Inflammatory macrophage (primary cell): Measurements from ENCODE around the gene LRRC49.

Experiments
- DNase-seq, 2 donors: peaks; one replicate each; pipeline ENCODE4 v3.0.0-alpha.2; 2020 to 2022

Gene LRRC49

DNA sequence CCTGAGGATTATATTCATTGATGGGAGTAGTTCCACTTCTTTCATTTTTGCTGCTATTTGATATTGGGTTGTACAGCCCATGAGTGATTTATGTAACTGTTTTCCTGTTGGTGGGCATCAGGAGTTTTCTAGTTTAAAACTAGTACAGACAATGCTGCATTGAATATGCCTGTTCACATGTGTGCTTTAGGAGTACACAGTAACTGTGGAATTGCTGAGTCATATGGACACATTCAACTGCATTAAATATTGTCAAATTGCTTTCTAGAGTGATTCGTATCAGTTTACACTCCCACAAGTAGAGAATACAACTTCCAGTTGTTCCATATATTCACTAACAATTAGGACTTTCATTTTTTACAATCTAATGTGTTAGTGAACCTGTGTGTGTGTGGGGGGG lies 162.8 kb downstream of the LRRC49 start:
- DNase-seq, result no peak

- DNase-seq, result no peak
These were observed 163.5 kb downstream of the LRRC49 start for GRCh38 chr15:71056111-71056510.

GRCh38 chr15:71057143-71057542 lies 164.5 kb downstream of the LRRC49 start:
- no peak for DNase-seq

- DNase-seq, result no peak
These were observed 165.0 kb downstream of the LRRC49 start for GRCh38 chr15:71057581-71057980.

- DNase-seq, result no peak
These were observed 168.4 kb downstream of the LRRC49 start for GRCh38 chr15:71060983-71061382.

DNA sequence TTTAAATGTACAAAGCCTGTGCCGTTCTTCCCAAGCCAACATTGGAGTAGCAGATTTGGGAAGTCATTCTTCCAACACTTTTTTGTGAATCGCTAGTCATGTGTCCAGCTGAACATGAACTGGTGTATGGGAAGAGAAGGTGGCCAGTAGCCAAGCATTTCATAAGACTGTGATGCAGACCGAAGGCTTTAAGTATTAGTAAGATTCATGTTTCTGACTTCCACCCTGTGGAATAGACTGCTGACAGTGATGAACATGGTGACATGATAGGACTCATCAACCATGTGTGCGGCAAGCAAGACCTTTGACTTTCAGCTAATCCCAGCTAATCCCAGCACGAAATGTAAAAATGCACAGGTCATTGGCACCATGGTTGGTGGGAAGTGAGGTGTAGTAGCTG lies 174.4 kb downstream of the LRRC49 start:
- DNase-seq, result no peak

- DNase-seq, result no peak
These were observed 177.1 kb downstream of the LRRC49 start for GRCh38 chr15:71069693-71070092.

DNA sequence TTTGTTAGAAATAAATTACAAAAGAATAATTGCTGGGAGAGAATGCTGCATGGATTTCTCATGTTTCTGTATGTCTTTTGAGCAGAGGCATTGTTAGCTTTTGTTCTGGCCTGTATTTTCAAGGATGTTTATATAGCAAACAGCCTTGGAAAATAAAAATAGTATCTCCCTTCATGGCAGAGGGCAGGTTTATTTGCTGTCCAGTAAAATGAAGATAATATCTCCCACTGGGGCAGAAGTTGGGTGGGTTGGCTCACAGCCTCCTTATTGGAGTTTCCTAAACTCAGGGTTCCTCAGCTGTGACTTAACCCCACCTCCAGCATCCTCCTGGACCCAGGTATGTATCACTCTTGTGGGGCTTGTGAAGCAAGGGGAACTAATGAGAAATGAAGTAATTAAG lies 178.9 kb downstream of the LRRC49 start:
- no peak for DNase-seq

- DNase-seq, result no peak
These were observed 179.8 kb downstream of the LRRC49 start for GRCh38 chr15:71072423-71072822.

DNA sequence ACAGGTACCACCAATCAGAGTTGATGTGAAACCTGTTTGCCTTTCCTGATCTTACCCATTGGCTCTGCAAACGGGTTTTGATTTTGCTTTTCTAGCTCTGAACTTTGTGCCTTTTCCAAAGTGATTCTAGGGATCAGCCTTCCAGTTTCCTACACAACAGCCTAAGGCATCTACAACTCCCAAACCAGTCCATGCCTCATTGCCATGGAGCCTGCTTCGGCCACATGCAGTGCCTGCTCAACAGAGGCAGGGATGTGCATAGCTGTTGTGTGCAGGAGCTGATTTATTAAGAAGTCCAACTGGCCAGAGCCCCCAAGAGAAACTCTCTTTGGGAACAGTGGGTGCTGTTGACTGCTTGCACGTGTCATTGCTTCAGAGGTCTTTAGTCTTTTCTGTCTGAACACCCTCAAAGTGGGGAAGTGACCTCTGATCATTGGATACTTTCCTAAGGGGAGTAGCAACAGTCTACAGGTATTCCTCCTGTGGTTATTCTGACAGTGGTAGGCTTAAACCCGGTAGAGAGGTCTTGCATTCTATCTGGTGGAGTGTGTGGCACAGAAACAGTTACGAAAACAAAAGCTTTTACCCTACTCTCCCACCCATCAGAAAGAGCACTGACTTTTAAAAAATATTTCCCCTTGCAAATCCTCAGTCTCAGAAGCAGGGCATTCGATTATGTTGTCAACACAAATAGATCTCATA lies 186.0 kb downstream of the LRRC49 start:
- no peak for DNase-seq

DNA sequence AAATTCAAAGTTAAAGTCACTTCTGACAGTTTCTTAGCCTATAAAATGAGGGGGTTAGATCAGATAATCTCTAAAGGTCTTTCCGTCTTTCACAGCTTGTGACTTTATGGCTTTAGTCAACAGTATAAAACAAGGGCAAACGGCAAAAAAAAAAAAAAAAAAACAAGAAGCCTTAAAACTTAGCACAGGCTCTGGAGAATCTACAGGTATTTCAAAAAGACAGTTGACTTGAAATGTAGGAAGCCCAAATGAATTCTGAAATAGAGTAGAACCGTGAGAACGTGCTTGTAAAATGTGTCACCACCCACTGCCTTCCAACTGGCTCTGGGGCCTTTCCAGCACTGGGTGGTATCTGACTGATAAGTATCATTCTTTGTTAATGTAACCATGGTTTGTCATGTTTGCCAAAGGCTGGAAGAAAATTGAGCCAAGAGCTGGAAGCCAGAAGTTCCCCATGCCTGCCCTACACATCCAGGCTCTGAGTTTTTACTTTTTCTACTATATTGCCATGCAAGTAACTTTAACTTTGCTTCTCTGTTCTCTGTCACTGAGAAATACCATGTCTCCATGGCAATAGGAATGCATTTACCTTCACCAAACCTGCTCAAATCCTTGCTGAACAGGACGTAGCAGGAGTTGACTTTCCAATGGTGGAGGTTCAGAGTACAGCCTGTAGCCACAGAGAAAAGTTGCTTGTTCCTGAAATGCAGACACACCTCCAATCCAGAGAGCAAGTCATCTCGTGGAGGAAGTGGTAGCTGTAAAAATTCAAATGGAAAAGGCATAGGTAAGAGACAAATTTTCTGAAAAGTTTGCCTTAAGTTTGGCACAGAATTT lies 186.8 kb downstream of the LRRC49 start:
- DNase-seq, result no peak

DNA sequence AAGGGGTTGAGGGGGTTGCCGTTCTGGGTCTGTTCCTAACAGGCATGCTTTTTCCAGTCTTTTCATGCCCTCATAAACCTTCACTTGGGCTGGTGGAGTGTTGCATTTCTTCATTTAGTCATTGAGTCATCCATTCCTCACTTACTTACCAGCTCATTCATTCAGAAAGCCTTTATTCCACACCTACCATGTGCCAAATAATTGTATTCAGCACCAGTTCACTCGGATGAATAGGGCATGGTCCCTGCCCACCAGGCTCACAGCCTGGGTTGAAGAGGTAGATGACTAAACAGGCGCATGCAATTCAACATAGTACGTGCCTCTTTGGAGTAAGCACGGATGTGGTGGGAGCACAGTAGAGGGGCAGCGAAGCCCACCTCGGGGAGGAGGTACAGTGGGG lies 187.5 kb downstream of the LRRC49 start:
- DNase-seq, result no peak

DNA sequence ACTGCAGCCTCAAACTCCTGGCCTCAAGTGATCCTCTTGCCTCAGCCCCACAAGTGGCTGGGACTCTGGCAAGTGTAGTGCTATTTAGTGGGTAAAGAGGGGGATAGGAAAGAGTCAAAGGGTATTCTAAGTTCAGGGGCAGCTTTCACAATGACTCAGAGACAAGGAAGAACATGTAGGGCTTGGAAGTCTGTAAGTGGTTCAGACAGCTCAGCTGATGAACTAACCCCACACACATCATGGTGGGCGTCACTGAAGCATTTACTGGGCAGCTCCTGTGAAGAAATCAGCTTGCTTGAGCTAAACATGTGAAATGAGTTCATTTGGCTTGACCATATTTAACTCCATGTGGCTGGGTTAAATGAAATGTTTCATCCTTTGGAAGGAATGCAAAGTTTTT lies 188.1 kb downstream of the LRRC49 start:
- peak; percentile 42 to 48 for DNase-seq

DNA sequence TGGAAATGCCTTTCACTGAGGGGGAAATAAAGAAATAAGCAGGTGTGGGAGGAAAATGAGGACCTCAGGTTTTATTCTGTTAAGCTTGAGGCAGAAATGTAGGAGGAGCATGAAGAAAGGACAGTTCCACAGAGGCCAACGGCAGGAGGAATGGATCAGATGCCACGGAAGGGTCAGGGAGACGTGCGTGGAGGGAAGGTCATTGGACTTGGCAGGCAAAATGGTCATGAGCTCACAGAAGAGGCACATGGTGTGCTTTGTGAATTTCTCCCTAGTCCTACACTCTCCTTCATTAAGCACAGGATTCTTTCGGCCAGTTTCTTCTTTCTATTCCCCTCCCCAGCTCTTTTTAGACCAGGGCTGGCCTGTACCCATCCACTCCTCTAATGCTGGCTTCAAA lies 190.2 kb downstream of the LRRC49 start:
- no peak for DNase-seq

DNA sequence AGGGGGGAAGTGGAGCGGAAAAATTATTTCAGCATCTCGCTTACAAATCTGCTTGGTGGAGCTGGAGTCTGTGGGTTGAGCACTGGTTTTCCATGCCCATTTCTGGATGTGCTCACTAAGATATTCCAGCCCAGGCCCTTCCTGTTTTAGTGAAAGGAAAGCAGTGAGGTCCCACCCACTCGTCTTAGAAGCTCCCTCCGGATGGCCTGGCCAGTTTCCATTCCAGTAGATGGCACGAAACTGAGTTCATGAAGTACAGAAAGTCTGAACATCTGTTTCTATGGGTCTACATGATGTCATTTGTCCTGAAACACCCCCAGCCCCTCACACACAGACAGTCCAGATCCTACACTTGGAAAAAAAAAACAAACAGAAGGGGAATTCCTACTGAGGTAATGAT lies 190.7 kb downstream of the LRRC49 start:
- DNase-seq, result no peak

DNA sequence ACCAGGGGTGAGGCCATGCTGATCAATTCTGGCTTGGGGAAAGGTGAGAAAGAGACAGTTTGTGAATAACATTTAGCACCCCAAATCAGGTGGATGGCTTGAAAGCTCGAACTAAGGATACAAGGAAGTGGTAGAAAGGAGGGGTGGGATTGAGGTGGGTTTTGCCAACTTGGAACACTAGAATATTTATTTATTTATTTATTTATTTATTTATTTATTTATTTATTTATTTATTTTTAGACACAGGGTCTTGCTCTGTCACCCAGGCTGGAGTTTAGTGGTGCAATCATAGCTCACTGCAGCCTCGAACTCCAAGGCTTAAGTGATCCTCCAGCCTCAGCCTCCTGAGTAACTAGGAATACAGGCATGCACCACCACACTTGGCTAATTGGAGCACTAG lies 191.6 kb downstream of the LRRC49 start:
- DNase-seq, result no peak

DNA sequence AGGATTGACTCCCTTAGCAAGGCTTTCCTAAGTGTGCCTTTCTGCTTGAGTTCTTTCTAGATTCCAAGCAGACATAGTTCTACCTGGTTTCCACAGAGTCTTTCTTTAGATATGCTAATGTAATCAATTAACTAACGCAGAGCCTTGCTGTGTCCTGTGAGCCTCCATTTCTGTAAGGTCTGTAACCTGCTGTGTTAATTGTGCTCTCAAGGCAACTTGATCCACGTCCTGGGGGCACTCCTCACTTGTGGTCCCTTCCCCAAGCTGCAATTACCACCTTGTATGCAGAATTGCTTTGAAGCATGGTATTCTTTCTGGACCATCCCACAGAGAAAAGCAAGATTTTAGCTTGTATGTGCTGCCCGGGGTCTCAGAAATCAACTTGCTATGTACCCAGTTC lies 193.2 kb downstream of the LRRC49 start:
- no peak for DNase-seq

DNA sequence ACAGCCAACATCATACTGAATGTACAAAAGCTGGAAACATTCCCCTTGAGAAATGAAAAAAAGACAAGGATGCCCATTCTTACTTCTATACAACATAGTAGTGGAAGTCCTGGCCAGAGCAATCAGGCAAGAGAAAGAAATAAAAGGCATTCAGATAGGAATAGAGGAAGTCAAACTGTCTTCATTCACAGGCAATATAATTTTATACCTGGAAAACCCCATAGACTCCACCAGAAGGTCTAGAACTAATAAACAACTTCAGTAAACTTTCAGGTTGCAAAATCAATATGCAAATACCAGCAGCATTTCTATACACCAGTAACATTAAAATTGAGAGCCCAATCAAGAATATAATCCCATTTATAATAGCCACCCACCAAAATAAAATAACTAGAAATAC lies 195.5 kb downstream of the LRRC49 start:
- DNase-seq, result no peak

DNA sequence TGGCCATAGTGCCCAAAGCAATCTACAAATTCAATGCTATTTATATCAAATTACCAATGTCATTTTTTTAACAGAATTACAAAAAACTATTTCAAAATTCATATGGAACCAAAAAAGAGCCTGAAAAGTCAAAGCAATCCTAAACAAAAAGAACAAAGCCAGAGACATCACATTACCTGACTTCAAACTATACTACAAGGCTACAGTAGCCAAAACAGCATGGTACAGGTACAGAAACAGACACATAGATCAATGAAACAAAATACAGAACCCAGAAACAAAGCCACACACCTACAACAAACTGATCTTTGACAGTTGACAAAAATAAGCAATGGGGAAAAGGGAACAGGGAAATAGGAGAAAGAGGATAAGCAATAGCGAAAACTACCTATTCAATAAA lies 196.1 kb downstream of the LRRC49 start:
- DNase-seq, result no peak

DNA sequence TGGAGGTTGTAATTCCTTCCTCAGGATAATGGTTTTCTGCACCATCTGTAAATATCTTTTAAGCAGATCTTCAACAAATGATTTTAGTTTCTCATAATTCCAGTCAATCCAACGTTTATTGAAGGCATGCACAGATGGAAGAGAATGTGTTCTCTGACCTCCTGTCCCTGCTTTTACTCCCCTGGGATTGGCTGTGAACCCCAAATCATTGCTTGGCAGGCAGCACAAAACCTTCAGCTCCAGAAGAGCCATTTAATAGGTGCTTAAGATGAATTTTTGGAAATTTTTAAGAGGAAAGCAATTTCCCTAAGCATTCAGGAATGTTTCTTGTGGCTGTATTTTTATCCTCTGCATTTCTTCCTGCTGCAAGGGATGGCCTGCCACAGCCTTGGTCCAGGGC lies 197.2 kb downstream of the LRRC49 start:
- DNase-seq, result no peak

- no peak for DNase-seq
These were observed 199.0 kb downstream of the LRRC49 start for GRCh38 chr15:71091601-71092000.

DNA sequence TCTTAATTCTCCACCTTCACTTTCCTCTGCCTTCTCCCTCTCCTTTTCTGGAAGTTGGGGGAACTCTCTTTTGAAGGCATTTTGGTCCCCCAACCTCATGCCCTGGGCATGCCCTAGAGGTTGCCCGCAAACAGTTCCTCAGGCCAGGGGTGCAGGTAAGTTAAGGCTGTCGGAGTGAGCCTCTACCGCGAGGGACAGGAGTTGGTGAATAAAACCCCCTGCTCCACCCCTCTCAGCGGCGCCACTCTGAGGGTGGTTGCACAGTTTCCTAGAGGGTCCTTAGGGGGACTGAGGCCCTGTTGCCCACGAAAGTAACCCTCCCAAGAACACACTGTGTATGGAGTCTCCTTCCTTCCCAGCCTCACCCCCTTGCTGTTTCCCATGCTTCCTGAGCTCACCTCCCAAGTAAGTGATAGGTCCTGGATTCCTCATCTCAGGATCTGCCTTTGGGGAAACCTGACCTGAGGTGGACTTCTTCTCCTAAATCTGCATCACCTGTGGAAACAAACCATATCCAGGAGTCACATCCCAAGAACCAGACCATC lies 199.5 kb downstream of the LRRC49 start:
- no peak for DNase-seq

DNA sequence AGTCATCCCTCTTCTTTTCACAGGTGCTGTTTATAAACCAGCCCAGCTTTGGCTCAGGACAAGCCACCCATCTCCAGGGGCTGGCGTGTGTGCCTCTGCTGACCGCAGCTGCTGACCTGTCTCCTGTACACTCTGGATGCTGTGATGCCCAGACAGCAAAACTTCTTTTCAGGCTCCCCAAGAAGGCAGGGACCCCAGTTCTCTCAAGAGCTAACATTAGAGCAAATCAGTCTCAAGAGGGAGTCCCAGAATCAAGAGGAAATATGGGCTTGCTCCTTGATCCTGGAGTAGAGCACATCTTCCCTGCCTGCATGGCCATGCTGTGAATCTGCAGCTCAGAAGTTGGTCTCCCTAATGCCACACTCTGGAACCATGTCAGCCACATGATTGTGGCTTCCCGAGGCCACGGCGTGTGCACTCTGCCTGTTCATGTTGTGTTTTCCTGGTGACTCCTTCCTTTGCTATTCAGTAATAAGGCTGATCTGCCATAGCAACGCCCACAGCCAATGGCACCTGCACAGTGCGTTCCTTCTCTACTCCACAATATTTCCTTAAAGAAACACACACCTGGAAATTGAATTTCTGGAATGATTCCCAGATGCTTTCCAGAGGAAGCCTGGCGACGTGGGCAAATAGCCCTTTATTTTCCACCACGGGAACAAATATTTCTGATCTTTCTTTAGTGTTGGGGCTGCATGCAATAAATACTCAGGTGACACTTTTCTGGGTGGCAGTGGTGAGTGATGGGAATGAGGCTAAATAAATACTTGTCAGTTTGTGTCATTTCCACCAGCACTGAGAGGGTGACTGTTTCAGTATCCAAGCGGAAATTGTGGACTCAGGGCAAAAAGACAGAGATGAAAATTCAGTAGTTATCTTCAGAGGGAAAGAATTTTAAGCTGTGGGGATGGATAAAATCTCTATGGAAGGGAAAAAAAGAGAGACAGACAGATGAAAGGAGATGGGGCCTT lies 200.7 kb downstream of the LRRC49 start:
- no peak for DNase-seq
